K562 (cell line): Measurements from ENCODE around the gene ANKRD33. TPM values are rescaled to one million over a fixed set of nuclear protein-coding genes. Genes with fewer than 3 reads are reported as not detected.
A peak's percentile ranks its signal among the peaks of the same experiment; 100 is the strongest.

Experiments
- ATAC-seq: fragments of 200-7000 bp; cut with Tn5 transposase; 3 replicates; pipeline ENCODE4 v1.9.1; 2020; ENCODE audit warnings: moderate library complexity
- BruUV-seq: library from RNA; stranded (reverse); fragments of 400-500 nt; replicated peaks from 2 replicates; lab custom pipeline; 2021; lab: Mats Ljungman, UMichigan
- CTCF ChIA-PET: fragments of 300-600 bp; formaldehyde crosslinking; extraction: SDS; loops from one replicate; lab custom pipeline; 2021; ENCODE audit warnings: low intra/inter-chr PET ratio; lab: Yijun Ruan, JAX
- POLR2A ChIA-PET: fragments of 300-600, 350-650 bp; sonication (Branson Sonifier 250); formaldehyde crosslinking; extraction: SDS; loops from one replicate; lab custom pipeline; 2021; ENCODE audit warnings: antibody characterized with exemption, inconsistent platforms; lab: Yijun Ruan, JAX
- DNase-seq, 4 experiments: peaks; one replicate each; pipeline versions ENCODE4 v3.0.0 to v3.0.0-alpha.2; 2011 to 2018; ENCODE audit warnings: low spot score in 3 of 4, mixed read lengths in 3 of 4; ENCODE audit errors: extremely low read depth in 1 of 4
- FAIRE-seq: peaks from 2 replicates; lab custom pipeline; 2011; peaks lifted over from hg19 to GRCh38; lab: Jason Lieb, UNC
- H2AFZ ChIP-seq: 2 replicates; pipeline ENCODE4 v1.6.0; 2011; ENCODE audit warnings: low read depth, low read length, control low read depth, inconsistent platforms
- H3K27ac ChIP-seq: fragments of 200-600 bp; 3 replicates; pipeline ENCODE4 v1.8.0; 2011; ENCODE audit warnings: low read depth, mild to moderate bottlenecking, control low read depth, inconsistent platforms, low read length, moderate library complexity, mixed read lengths; ENCODE audit errors: extremely low read depth
- H3K27me3 ChIP-seq, 2 experiments: fragments of 300-600 bp in 1 of 2; 2 replicates in 1 of 2; 3 replicates in 1 of 2; pipeline versions ENCODE4 v1.6.0 to v1.8.0; 2011; ENCODE audit warnings: inconsistent platforms in 2 of 2, low read length in 2 of 2, mild to moderate bottlenecking in 1 of 2, mixed read lengths in 1 of 2, moderate library complexity in 1 of 2; ENCODE audit not compliant: control insufficient read depth in 2 of 2, insufficient read depth in 2 of 2
- H3K36me3 ChIP-seq: fragments of 300-600 bp; 3 replicates; pipeline ENCODE4 v1.8.0; 2011; ENCODE audit warnings: mild to moderate bottlenecking, low read length, inconsistent platforms; ENCODE audit not compliant: control insufficient read depth, insufficient read depth
- H3K4me1 ChIP-seq, 2 experiments: fragments of 200-600 bp in 1 of 2; replicated peaks in 1 of 2; 2 replicates in 1 of 2; 3 replicates in 1 of 2; pipeline versions ENCODE4 v1.5.1 to v1.8.0; 2011; ENCODE audit warnings: inconsistent platforms in 2 of 2, low read length in 2 of 2, mild to moderate bottlenecking in 1 of 2, mixed read lengths in 1 of 2, moderate library complexity in 1 of 2; ENCODE audit not compliant: control insufficient read depth in 2 of 2, insufficient read depth in 2 of 2
- H3K4me2 ChIP-seq: 2 replicates; pipeline ENCODE4 v1.6.1; 2011; ENCODE audit warnings: low read length, control low read depth, inconsistent platforms, mixed read lengths; ENCODE audit not compliant: insufficient read depth
- H3K4me3 ChIP-seq: fragments of 200-600 bp; sonication (generic), shearing (Covaris generic); 2 replicates; pipeline ENCODE4 v1.5.1; 2016; ENCODE audit warnings: control low read depth, inconsistent platforms
- H3K79me2 ChIP-seq: fragments of 200-600 bp; 3 replicates; pipeline ENCODE4 v1.8.0; 2011; ENCODE audit warnings: low read length, inconsistent platforms; ENCODE audit not compliant: control insufficient read depth, insufficient read depth
- H3K9ac ChIP-seq, 2 experiments: 2 replicates each; pipeline versions ENCODE4 v1.6.0 to v1.6.1; 2011; ENCODE audit warnings: low read depth in 2 of 2, low read length in 2 of 2, control low read depth in 1 of 2, inconsistent platforms in 1 of 2, mild to moderate bottlenecking in 1 of 2, mixed read lengths in 1 of 2; ENCODE audit not compliant: insufficient read depth in 1 of 2
- H3K9me1 ChIP-seq: one replicate; pipeline ENCODE4 v1.6.0; 2011; ENCODE audit warnings: inconsistent platforms, mild to moderate bottlenecking, low read length, moderate library complexity; ENCODE audit not compliant: control insufficient read depth, insufficient read depth
- H3K9me3 ChIP-seq: replicated peaks from 2 replicates; pipeline ENCODE4 v1.5.1; 2011; ENCODE audit warnings: low read depth, low read length, inconsistent platforms; ENCODE audit not compliant: control insufficient read depth, insufficient read depth
- H4K20me1 ChIP-seq: replicated peaks from 2 replicates; pipeline ENCODE4 v1.6.1; 2011; ENCODE audit warnings: low read length, inconsistent platforms, mixed read lengths; ENCODE audit not compliant: control insufficient read depth, insufficient read depth
- BCL6 ChIP-seq: fragments of 250-450 bp; sonication (Bioruptor Pico); IDR thresholded peaks from 2 replicates; pipeline ENCODE4 v1.4.0; 2020
- GTF2E2 ChIP-seq: fragments of 200-800 bp; sonication (Bioruptor generic); IDR thresholded peaks from 2 replicates; pipeline ENCODE4 v1.6.1; 2016; ENCODE audit warnings: missing genetic modification characterization, missing compliant biosample characterization
- NR2C1 ChIP-seq, 2 experiments: fragments of 450-650 bp; IDR thresholded peaks; 2 replicates each; pipeline ENCODE4 v1.6.1; 2017; ENCODE audit warnings: mild to moderate bottlenecking in 2 of 2, antibody characterized with exemption in 1 of 2, inconsistent platforms in 1 of 2, missing compliant biosample characterization in 1 of 2, missing genetic modification characterization in 1 of 2
- NR4A1 ChIP-seq, 2 experiments: fragments of 250-450 bp in 1 of 2; fragments of 450-650 bp in 1 of 2; sonication (Bioruptor Pico) in 1 of 2; IDR thresholded peaks; 2 replicates each; pipeline versions ENCODE4 v1.4.0 to v1.6.1; 2016 to 2020; ENCODE audit warnings: mild to moderate bottlenecking in 2 of 2, missing compliant biosample characterization in 1 of 2, missing genetic modification characterization in 1 of 2, moderate library complexity in 1 of 2
- U2AF1 ChIP-seq: fragments of 200-400 bp; formaldehyde crosslinking; optimal IDR thresholded peaks from 2 replicates; pipeline ENCODE3; 2017; ENCODE audit warnings: mild to moderate bottlenecking, low read depth, low read length, moderate library complexity
- U2AF2 ChIP-seq: fragments of 200-400 bp; formaldehyde crosslinking; optimal IDR thresholded peaks from 2 replicates; pipeline ENCODE3; 2017; ENCODE audit warnings: low read depth, mild to moderate bottlenecking, low read length
- WGBS: fragments of 100-300 bp; shearing (Covaris generic); methylation state at CpG from one replicate; pipeline ENCODE4 v1.1.6; 2016; ENCODE audit warnings: low coverage, mixed read lengths; ENCODE audit not compliant: insufficient coverage; ENCODE audit errors: missing lambda C conversion rate; 5-methylcytosine and 5-hydroxymethylcytosine counted together
- in situ Hi-C: fragments of 300-500 bp; cut with MboI; formaldehyde crosslinking; loops from 4 replicates; pipeline ENCODE4 v1.15.0; 2018; ENCODE audit warnings: inconsistent platforms, mixed read lengths
- intact Hi-C: fragments of 100-400 bp; cut with micrococcal nuclease; formaldehyde crosslinking; loops from 2 replicates; pipeline ENCODE4 v1.14.2; 2022
- polyA plus RNA-seq, 8 experiments: library from polyadenylated mRNA; depleted of rRNA in 4 of 8; stranded (reverse) in 5 of 8; unstranded in 3 of 8; fragments of >200 nt; fragmentation: Nextera tagmentation in 2 of 8; fragmentation: Illumina TruSeq in 1 of 8; extraction: Ambion mirVana in 2 of 8; extraction: Trizol in 1 of 8; gene quantifications; 2 replicates each; pipeline versions ENCODE4 v1.2.1 to v1.2.3, GENCODE V29; 2011 to 2014; ENCODE audit warnings: inconsistent platforms in 1 of 8, missing spikeins in 1 of 8
- total RNA-seq, 7 experiments: library from RNA; depleted of rRNA in 6 of 7; stranded (reverse); fragments of >200 nt in 6 of 7; fragmentation: Illumina TruSeq in 2 of 7; extraction: Trizol in 2 of 7; gene quantifications; 2 replicates each; pipeline versions ENCODE4 v1.2.1 to v1.2.3, GENCODE V29; 2011 to 2021; ENCODE audit warnings: low replicate concordance in 1 of 7
- TF ChIP-seq, protein P1 (sequence below): fragments of 150-350 bp; conservative IDR thresholded peaks from 2 replicates; pipeline ENCODE4 v1.6.1; 2014; ENCODE audit warnings: low read length

Gene ANKRD33
- total and polyA plus RNA-seq, 9 of the 15 experiments (the other 6 are each of a cell fraction or from before 2014, with no cell fraction given): 0.04 to 0.11 (median 0.07) TPM; not detected in 4

- no peak overlapping the region for H3K9ac ChIP-seq
- H3K4me2 ChIP-seq: no peak overlapping the region
- intact Hi-C loops (no loop called here), in situ Hi-C loops (loop anchor here (5.0 kb wide), 1 partner anchor 443 kb away; no protein-coding TSS in a partner anchor)
- peaks cover 30 to 70% of the 10 kb centered on the region in 2 experiments for H3K27me3 ChIP-seq
- H3K9me1 ChIP-seq: no peaks in the 10 kb centered on the region
- TF ChIP-seq, protein P1, sequence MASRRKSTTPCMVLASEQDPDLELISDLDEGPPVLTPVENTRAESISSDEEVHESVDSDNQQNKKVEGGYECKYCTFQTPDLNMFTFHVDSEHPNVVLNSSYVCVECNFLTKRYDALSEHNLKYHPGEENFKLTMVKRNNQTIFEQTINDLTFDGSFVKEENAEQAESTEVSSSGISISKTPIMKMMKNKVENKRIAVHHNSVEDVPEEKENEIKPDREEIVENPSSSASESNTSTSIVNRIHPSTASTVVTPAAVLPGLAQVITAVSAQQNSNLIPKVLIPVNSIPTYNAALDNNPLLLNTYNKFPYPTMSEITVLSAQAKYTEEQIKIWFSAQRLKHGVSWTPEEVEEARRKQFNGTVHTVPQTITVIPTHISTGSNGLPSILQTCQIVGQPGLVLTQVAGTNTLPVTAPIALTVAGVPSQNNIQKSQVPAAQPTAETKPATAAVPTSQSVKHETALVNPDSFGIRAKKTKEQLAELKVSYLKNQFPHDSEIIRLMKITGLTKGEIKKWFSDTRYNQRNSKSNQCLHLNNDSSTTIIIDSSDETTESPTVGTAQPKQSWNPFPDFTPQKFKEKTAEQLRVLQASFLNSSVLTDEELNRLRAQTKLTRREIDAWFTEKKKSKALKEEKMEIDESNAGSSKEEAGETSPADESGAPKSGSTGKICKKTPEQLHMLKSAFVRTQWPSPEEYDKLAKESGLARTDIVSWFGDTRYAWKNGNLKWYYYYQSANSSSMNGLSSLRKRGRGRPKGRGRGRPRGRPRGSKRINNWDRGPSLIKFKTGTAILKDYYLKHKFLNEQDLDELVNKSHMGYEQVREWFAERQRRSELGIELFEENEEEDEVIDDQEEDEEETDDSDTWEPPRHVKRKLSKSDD: no peak
- TF ChIP-seq U2AF1 (no peak), GTF2E2 (tag) (0 out of 2 replicates have a peak, but pooled peaks have one; percentile 17), U2AF2 (no peak), NR4A1 (CRISPR knock-in tag; IDR thresholded peaks at IDR 0.05) (no peak), NR4A1 (tag; IDR thresholded peaks at IDR 0.05) (no peak), BCL6 (no peak), NR2C1 (IDR thresholded peaks at IDR 0.05) (no peak), NR2C1 (tag; IDR thresholded peaks at IDR 0.05) (no peak)
- H4K20me1 ChIP-seq: peaks cover 6% of the 10 kb centered on the region; the same call in 1 of the 2 replicates
- no peaks in the 10 kb centered on the region for H3K9me3 ChIP-seq
- FAIRE-seq (no peak), DNase-seq (peak in 1 of 4 experiments; percentile 2), ATAC-seq (no peak)
- no peaks in the 10 kb centered on the region for H3K36me3 ChIP-seq
- H2AFZ ChIP-seq: no peak overlapping the region
- ChIA-PET CTCF (no interaction called here), POLR2A (interaction anchor here (1.6 kb wide), 1 partner anchor 9 kb away, joined by 4 read pairs; no protein-coding TSS in a partner anchor)
- H3K4me1 ChIP-seq: peaks cover 7 to 22% of the 10 kb centered on the region in 2 experiments; a peak in 4 of 5 replicates
- H3K79me2 ChIP-seq: no peaks in the 10 kb centered on the region
- H3K4me3 ChIP-seq: no peak overlapping the region
- no peak overlapping the region for H3K27ac ChIP-seq
- WGBS: 8% methylated on average over 4 of the region's 4 CpGs
- BruUV-seq: no TSS peak
These were observed 17.4 kb upstream of the ANKRD33 start for GRCh38 chr12:51870504-51870903.
